ENCODE measurements around the gene PCYOX1L. TPM values are rescaled to one million over a fixed set of nuclear protein-coding genes. Genes with fewer than 3 reads are reported as not detected.

Gene PCYOX1L
- total and polyA plus RNA-seq, 9 of the 15 experiments (the other 6 are each of a cell fraction or from before 2014, with no cell fraction given), result 2.3 to 17.9 (median 6.0) TPM

DNA sequence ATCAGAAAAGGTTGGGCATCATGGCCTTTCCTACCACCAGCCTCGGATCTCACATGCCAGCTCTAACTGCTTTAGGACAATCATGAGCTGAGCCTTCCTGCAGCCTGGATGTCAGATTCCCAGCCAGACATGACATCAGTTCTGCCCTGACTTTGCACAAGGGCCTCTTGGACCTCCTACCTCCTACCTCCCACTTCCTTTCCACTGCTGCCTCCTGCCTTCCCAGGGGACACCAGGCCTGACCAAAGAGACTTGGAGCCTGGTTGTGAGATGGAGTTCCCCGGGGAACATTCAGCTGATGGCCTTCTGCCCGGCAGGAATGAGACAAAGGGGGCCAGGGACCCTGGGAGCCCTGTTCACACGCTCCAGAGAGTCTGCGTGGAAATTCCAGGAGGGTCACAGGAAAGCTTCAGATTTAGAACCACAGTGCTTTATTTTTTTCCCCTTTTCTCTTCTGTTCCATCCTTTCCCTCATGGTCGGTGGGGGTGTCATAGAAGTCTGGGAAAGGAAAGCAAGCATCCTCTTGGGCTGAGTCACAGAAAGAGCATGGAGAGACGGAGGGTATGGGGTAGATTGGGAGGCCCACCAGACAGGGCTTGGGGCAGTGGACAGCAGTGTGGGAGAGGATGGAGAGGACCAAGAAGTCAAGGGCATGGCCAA, 56.7 kb downstream of the PCYOX1L start:
- Histone ChIP-seq H3K4me2 (ENCODE audit: insufficient read depth, low read length) (no peak overlapping the region), H3K79me2 (ENCODE audit: control insufficient read depth, insufficient read depth, low read length) (no peaks in the 10 kb centered on the region), H2AFZ (ENCODE audit: low read depth, low read length) (no peak overlapping the region), H3K9ac (ENCODE audit: insufficient read depth in 1 of 2, low read depth in 2 of 2, low read length in 2 of 2) (no peak overlapping the region), H3K9me3 (replicated peaks; ENCODE audit: control insufficient read depth, insufficient read depth, low read depth, low read length) (no peaks in the 10 kb centered on the region), H3K36me3 (ENCODE audit: control insufficient read depth, insufficient read depth, low read length) (no peaks in the 10 kb centered on the region), H3K27me3 (ENCODE audit: control insufficient read depth in 2 of 2, insufficient read depth in 2 of 2, low read length in 2 of 2) (no peaks in the 10 kb centered on the region), H3K27ac (ENCODE audit: extremely low read depth, low read depth, low read length) (no peak overlapping the region), H4K20me1 (replicated peaks; ENCODE audit: control insufficient read depth, insufficient read depth, low read length) (no peaks in the 10 kb centered on the region), H3K9me1 (ENCODE audit: control insufficient read depth, insufficient read depth, low read length) (no peaks in the 10 kb centered on the region), H3K4me3 (no peak overlapping the region), H3K4me1 (replicated peaks in 1 of 2; ENCODE audit: control insufficient read depth in 2 of 2, insufficient read depth in 2 of 2, low read length in 2 of 2) (peaks cover 3 to 4% of the 10 kb centered on the region in 2 experiments; a peak in 3 of 5 replicates)
- intact Hi-C loops (cut with micrococcal nuclease) (no loop called here), in situ Hi-C loops (cut with MboI) (no loop called here)
- DNase-seq (ENCODE audit: extremely low read depth in 1 of 4, low spot score in 3 of 4) (no peak), FAIRE-seq (no peak), ATAC-seq (no peak)
- ChIA-PET CTCF (ENCODE audit: low intra/inter-chr PET ratio) (no interaction called here), POLR2A (interaction anchor here (1.1 kb wide), 1 partner anchor 14 kb away, joined by 4 read pairs; no protein-coding TSS in a partner anchor)
- no TSS peak for BruUV-seq (replicated peaks)
- TF ChIP-seq ZNF445 (CRISPR knock-in tag; IDR thresholded peaks at IDR 0.05; ENCODE audit: low read depth) (no peak), NELFE (IDR thresholded peaks at IDR 0.05; ENCODE audit: insufficient read depth, insufficient read length) (no peak), KLF16 (IDR thresholded peaks at IDR 0.05) (no peak), MAFK (IDR thresholded peaks at IDR 0.05; ENCODE audit: low read length) (no peak), C11orf30 (IDR thresholded peaks at IDR 0.05; ENCODE audit: low read depth) (no peak), ESRRB (CRISPR knock-in tag; IDR thresholded peaks at IDR 0.05; ENCODE audit: borderline replicate concordance) (no peak), ZNF311 (CRISPR knock-in tag; IDR thresholded peaks at IDR 0.05) (no peak)
- 33% methylated on average over 7 of the region's 7 CpGs for WGBS (ENCODE audit: insufficient coverage, low coverage, missing lambda C conversion rate)

All from K562 (cell line).